Fibroblast of lung (primary cell): ENCODE data around the gene SLC22A6. TPM values are rescaled to one million over a fixed set of nuclear protein-coding genes. Genes with fewer than 3 reads are reported as not detected.

ENCODE experiments used
- DNase-seq, 2 donors: peaks; one replicate each; pipeline versions ENCODE4 v3.0.0 to v3.0.0-alpha.2; 2010; ENCODE audit warnings: low read depth in 2 of 2
- H2AFZ ChIP-seq: 2 replicates; pipeline ENCODE4 v1.5.1; 2012; ENCODE audit warnings: low read length, control low read depth, inconsistent platforms
- H3K27ac ChIP-seq: 2 replicates; pipeline ENCODE4 v1.5.1; 2011; ENCODE audit warnings: low read length, control low read depth; ENCODE audit not compliant: insufficient read depth
- H3K27me3 ChIP-seq: 2 replicates; pipeline ENCODE4 v1.5.1; 2011; ENCODE audit warnings: mild to moderate bottlenecking, low read length; ENCODE audit not compliant: control insufficient read depth, insufficient read depth
- H3K36me3 ChIP-seq: 2 replicates; pipeline ENCODE4 v1.5.1; 2011; ENCODE audit warnings: low read length; ENCODE audit not compliant: control insufficient read depth, insufficient read depth
- H3K4me1 ChIP-seq: 2 replicates; pipeline ENCODE4 v1.5.1; 2011; ENCODE audit warnings: low read length; ENCODE audit not compliant: control insufficient read depth, insufficient read depth; ENCODE audit errors: extremely low read depth
- H3K4me2 ChIP-seq: 2 replicates; pipeline ENCODE4 v1.5.1; 2011; ENCODE audit warnings: low read length, control low read depth; ENCODE audit not compliant: insufficient read depth; ENCODE audit errors: extremely low read depth
- H3K4me3 ChIP-seq, 4 experiments: fragments of 200-600 bp in 1 of 4; sonication (generic) in 1 of 4; replicated peaks in 1 of 4; 2 replicates each; pipeline ENCODE4 v1.5.1; 2011 to 2016; ENCODE audit warnings: low read length in 4 of 4, low read depth in 3 of 4, mild to moderate bottlenecking in 3 of 4, control low read depth in 2 of 4, inconsistent platforms in 1 of 4, mixed read lengths in 1 of 4; ENCODE audit not compliant: insufficient read depth in 1 of 4; ENCODE audit errors: control extremely low read depth in 1 of 4
- H3K79me2 ChIP-seq: 2 replicates; pipeline ENCODE4 v1.5.1; 2012; ENCODE audit warnings: mild to moderate bottlenecking, low read length, inconsistent platforms; ENCODE audit not compliant: control insufficient read depth, insufficient read depth
- H3K9ac ChIP-seq: 2 replicates; pipeline ENCODE4 v1.5.1; 2011; ENCODE audit warnings: mild to moderate bottlenecking, low read length, control low read depth; ENCODE audit not compliant: insufficient read depth
- H3K9me3 ChIP-seq: 2 replicates; pipeline ENCODE4 v1.5.1; 2012; ENCODE audit warnings: low read depth, low read length; ENCODE audit not compliant: control insufficient read depth, insufficient read depth
- H4K20me1 ChIP-seq: 2 replicates; pipeline ENCODE4 v1.5.1; 2011; ENCODE audit warnings: low read length; ENCODE audit not compliant: control insufficient read depth, insufficient read depth; ENCODE audit errors: extremely low read depth
- CTCF ChIP-seq, 2 donors: IDR thresholded peaks in 1 of 2; conservative IDR thresholded peaks in 1 of 2; 1 replicate in 1 of 2; 2 replicates in 1 of 2; pipeline ENCODE4 v1.5.1; 2011 to 2012; ENCODE audit warnings: low read length in 2 of 2, control low read depth in 1 of 2, inconsistent platforms in 1 of 2, low read depth in 1 of 2, mild to moderate bottlenecking in 1 of 2
- EZH2 ChIP-seq: IDR thresholded peaks from 2 replicates; pipeline ENCODE4 v1.5.1; 2012; ENCODE audit warnings: low read length, control low read depth, mild to moderate bottlenecking; ENCODE audit errors: missing control alignments
- polyA plus RNA-seq, 2 donors: library from polyadenylated mRNA; depleted of rRNA in 1 of 2; stranded (reverse) in 1 of 2; unstranded in 1 of 2; fragments of >200 nt; gene quantifications; 2 replicates each; pipeline ENCODE4 v1.2.1, GENCODE V29; 2011 to 2012; ENCODE audit warnings: missing spikeins in 1 of 2
- total RNA-seq: library from RNA; depleted of rRNA; stranded (reverse); fragments of >200 nt; gene quantifications from 2 replicates; pipeline ENCODE4 v1.2.1, GENCODE V29; 2014

The SLC22A6 gene
- total and polyA plus RNA-seq, 2 donors (not counting 1 experiment from before 2014, with no cell fraction given): not detected

GRCh38 chr11:63020671-63021291 is 36.0 kb upstream of the SLC22A6 start:
- Histone ChIP-seq H2AFZ (no peak overlapping the region), H3K4me3 (no peak overlapping the region), H4K20me1 (no peaks in the 10 kb centered on the region), H3K27me3 (no peaks in the 10 kb centered on the region), H3K4me2 (no peak overlapping the region), H3K27ac (no peak overlapping the region), H3K9me3 (no peaks in the 10 kb centered on the region), H3K36me3 (no peaks in the 10 kb centered on the region), H3K79me2 (no peaks in the 10 kb centered on the region), H3K9ac (no peak overlapping the region), H3K4me1 (no peaks in the 10 kb centered on the region)
- DNase-seq: no peak
- TF ChIP-seq CTCF (conservative IDR thresholded peaks at IDR 0.05 in 1 of 2, IDR thresholded peaks at IDR 0.05 in 1 of 2; ENCODE audit: low read depth in 1 of 2, low read length in 2 of 2) (peak; percentile 14 to 35), EZH2 (no peak)

DNA sequence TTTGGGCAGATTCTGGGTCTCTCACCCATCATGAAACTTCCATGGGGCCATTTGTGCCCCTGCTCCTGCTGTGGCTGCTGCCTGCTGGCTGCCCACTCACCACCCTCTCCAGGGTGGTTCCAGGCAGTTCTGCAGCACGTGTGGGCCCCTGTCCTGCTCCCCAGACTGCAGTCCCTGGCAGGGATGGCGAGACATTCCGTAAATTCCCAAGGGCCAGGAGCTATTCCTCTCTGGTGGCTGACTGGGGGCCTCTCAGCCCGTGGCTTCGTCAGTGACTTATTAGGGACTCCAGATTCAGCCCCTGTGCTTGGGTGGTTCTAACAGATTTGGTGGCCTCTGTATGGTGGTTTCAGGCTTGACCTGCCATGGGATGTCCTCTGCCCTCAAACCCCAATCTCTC is 34.7 kb upstream of the SLC22A6 start:
- DNase-seq: no peak
- Histone ChIP-seq H3K36me3 (no peaks in the 10 kb centered on the region), H2AFZ (no peak overlapping the region), H3K9me3 (no peaks in the 10 kb centered on the region), H3K27ac (no peak overlapping the region), H3K4me3 (no peak overlapping the region), H3K9ac (no peak overlapping the region), H3K4me2 (no peak overlapping the region), H4K20me1 (no peaks in the 10 kb centered on the region), H3K79me2 (no peaks in the 10 kb centered on the region), H3K4me1 (no peaks in the 10 kb centered on the region), H3K27me3 (no peaks in the 10 kb centered on the region)
- TF ChIP-seq EZH2 (no peak), CTCF (conservative IDR thresholded peaks at IDR 0.05 in 1 of 2, IDR thresholded peaks at IDR 0.05 in 1 of 2; ENCODE audit: low read depth in 1 of 2, low read length in 2 of 2) (no peak)

GRCh38 chr11:63017306-63017974 is 32.7 kb upstream of the SLC22A6 start:
- Histone ChIP-seq H3K4me3 (no peak overlapping the region), H3K4me2 (no peak overlapping the region), H3K9ac (no peak overlapping the region), H3K79me2 (no peaks in the 10 kb centered on the region), H3K27ac (no peak overlapping the region), H2AFZ (no peak overlapping the region), H4K20me1 (no peaks in the 10 kb centered on the region), H3K4me1 (no peaks in the 10 kb centered on the region), H3K27me3 (no peaks in the 10 kb centered on the region), H3K36me3 (no peaks in the 10 kb centered on the region), H3K9me3 (no peaks in the 10 kb centered on the region)
- TF ChIP-seq CTCF (conservative IDR thresholded peaks at IDR 0.05 in 1 of 2, IDR thresholded peaks at IDR 0.05 in 1 of 2; ENCODE audit: low read depth in 1 of 2, low read length in 2 of 2) (no peak), EZH2 (no peak)
- peak in 1 of 2 donors; percentile 3 for DNase-seq
